ENCODE results near the gene SYCP3.

SYCP3 gene

DNA sequence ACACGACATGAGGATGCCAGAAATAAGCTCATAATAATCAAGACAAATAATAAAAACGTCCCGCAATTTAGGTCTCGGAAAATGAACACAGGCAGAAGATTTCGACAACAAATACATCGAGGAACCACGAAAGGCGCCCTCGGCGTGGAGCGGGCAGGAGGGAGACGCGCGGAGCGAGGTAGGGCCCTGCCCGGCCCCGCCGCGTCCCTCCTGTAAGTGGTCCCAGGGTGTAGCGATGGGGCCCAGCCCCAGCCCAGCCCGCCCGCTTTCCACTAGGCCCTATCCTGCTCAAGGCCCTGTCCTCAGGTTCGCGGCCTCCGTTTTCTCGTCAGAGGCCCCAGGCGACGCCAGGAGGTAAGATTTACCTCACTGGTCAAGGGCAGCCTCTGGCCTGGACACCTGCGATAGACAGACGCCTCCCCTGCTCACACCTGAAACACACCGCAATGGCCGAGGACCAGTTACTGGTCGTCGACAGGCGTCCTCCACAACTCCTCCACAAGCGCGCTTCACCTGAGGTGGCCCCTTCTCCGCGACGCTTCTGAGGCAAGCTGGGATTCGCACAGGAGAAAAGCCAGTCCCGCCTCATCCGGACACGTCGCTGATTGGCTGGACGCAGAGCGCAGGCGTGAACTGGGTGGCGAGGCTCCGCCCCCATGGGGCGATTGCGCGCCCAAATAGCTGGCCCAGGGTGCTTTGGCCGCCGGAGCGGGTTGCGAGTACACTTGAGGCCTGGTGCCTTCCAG is at the start of gene SYCP3:
SYCP3 (minus strand) TSS at position 543 of the 746 bp plus-strand sequence. CDS start 1,527 bp downstream, outside the sequence.
- no peaks in the 10 kb centered on the region for H4K20me1 ChIP-seq
- peaks cover 24% of the 10 kb centered on the region for H3K4me1 ChIP-seq
- H3K4me2 ChIP-seq, result no peak within 1 kb of the TSS
- no peak within 1 kb of the TSS for H3K4me3 ChIP-seq
- no peak within 1 kb of the TSS for H3K27ac ChIP-seq
- no peak for TF ChIP-seq Cebpa-rat (IDR thresholded peaks at IDR 0.05)
- peaks cover 12% of the 10 kb centered on the region; the same call in 1 of the 2 replicates for H3K9me3 ChIP-seq
- peaks cover 26% of the 10 kb centered on the region for H3K36me3 ChIP-seq
- H3K27me3 ChIP-seq, result no peaks in the 10 kb centered on the region
- H3K9ac ChIP-seq, result no peak within 1 kb of the TSS

DNA sequence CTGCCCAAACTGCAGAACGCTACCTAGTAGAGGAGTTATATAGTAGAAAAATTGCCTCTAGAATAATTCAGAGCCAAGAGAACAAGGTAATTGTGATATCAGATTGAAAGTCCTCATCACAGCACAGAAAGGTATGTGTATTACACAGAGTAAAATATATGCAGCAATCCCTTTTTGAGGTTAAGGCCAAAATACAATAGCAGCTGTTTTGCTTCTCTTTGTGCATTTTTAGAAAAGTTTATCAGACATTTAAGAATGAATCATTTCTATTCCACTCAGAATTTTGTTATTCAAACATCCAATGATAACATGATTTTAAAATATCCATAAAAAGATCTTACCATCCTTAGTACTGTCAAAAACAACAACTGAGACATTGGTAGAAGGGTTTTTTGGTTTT is 46.4 kb upstream of the SYCP3 start:
- Histone ChIP-seq H3K4me3 (no peak overlapping the region), H3K9me3 (no peaks in the 10 kb centered on the region), H3K9ac (no peak overlapping the region), H4K20me1 (no peaks in the 10 kb centered on the region), H3K4me1 (peaks cover 20% of the 10 kb centered on the region), H3K27me3 (no peaks in the 10 kb centered on the region), H3K4me2 (no peak overlapping the region), H3K27ac (no peak overlapping the region), H3K36me3 (peaks cover 7% of the 10 kb centered on the region)
- TF ChIP-seq Cebpa-rat (IDR thresholded peaks at IDR 0.05), result no peak

DNA sequence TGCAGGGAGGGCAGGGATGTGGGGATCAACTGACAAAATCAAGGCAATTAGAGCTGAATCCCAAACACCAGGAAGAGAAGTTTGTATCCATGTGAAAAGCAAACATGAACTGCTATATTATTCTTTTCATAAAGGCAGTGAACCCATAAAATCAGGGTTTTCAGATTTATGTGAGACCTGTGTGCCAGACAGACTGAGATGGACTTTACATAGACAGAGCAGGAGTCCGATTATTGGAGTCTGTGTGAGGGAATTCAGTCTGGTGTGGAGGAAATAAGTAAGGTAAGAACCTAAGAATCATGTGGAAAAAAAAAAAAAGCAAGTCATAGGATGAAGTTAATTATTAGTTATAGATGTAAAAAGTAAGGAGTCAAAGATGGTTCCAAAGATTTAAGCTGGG is 45.1 kb upstream of the SYCP3 start:
- Histone ChIP-seq H3K4me3 (no peak overlapping the region), H4K20me1 (no peaks in the 10 kb centered on the region), H3K27ac (no peak overlapping the region), H3K4me1 (peaks cover 28% of the 10 kb centered on the region), H3K27me3 (no peaks in the 10 kb centered on the region), H3K9ac (no peak overlapping the region), H3K4me2 (no peak overlapping the region), H3K9me3 (no peaks in the 10 kb centered on the region), H3K36me3 (peaks cover 7% of the 10 kb centered on the region)
- TF ChIP-seq Cebpa-rat (IDR thresholded peaks at IDR 0.05), result no peak

DNA sequence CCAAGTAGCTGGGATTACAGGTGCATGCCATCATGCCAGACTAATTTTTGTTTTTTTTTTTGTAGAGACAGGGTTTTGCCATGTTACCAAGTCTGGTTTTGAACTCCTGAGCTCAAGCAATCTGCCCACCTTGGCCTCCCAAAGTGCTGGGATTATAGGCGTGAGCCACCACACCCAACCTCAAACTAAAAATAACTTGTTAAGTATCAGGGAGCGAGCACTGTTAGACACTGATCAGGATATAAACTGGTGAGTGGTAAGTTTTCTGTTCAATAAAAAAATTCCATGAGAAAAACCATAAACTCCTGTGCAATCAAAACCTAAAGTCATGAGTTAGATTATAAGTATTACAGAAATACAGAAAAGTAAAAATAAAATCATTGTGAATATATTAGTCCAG is 44.6 kb upstream of the SYCP3 start:
- Histone ChIP-seq H3K9ac (no peak overlapping the region), H3K4me3 (no peak overlapping the region), H3K4me1 (peaks cover 28% of the 10 kb centered on the region), H3K27me3 (no peaks in the 10 kb centered on the region), H4K20me1 (no peaks in the 10 kb centered on the region), H3K27ac (no peak overlapping the region), H3K36me3 (0 out of 2 replicates have a peak, but pooled peaks cover 8% of the 10 kb centered on the region), H3K4me2 (peak overlapping the region; percentile 60), H3K9me3 (no peaks in the 10 kb centered on the region)
- no peak for TF ChIP-seq Cebpa-rat (IDR thresholded peaks at IDR 0.05)

DNA sequence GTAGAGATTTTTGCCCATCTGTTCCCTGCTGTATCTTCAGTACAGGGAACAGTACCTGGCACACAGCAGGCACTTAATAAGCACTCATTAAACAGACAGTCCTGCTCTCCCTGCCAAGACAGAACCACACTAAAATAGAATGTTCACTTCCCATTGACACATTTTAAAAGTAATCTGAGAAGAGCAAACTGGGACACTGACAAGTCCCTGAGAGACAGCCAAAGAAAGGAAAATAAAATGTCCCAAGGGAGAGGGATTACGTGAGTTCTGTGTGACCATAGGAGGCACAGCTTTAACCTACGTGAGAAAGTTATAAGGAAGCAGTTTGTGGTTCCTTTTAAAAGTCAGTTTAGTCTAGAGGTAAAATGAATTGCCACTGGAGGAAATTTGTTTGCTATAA is 43.9 kb upstream of the SYCP3 start:
- Histone ChIP-seq H3K4me3 (no peak overlapping the region), H3K4me1 (peaks cover 28% of the 10 kb centered on the region), H3K27me3 (no peaks in the 10 kb centered on the region), H3K9me3 (no peaks in the 10 kb centered on the region), H3K27ac (peak overlapping the region; percentile 23; the same call in 1 of the 2 replicates), H3K4me2 (peak overlapping the region; percentile 60), H3K9ac (peak overlapping the region; percentile 26; the same call in 1 of the 2 replicates), H4K20me1 (no peaks in the 10 kb centered on the region), H3K36me3 (0 out of 2 replicates have a peak, but pooled peaks cover 8% of the 10 kb centered on the region)
- TF ChIP-seq Cebpa-rat (IDR thresholded peaks at IDR 0.05), result no peak

DNA sequence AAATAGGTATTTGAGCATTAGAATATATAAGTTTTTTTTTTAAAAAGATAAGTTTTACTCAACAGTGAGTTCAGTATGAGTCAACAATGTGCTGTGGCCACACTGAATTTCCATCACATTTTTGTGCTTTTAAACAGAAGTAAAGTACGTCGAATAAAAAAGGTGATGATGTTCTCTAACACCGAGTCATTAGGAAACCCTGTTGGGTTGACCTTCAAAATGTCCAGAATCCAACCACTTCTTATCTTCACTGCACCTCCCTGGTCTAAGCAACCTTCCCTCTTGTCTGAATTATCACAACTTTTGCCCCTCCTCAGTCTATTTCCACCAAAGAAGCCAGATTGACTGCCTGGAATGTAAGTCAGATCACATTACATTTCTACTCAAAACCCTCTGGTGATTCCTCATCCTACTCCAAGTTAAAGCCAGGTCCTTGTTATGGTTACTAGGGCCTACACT is 43.0 kb upstream of the SYCP3 start:
- H3K9me3 ChIP-seq, result no peaks in the 10 kb centered on the region
- TF ChIP-seq Cebpa-rat (IDR thresholded peaks at IDR 0.05), result no peak
- no peaks in the 10 kb centered on the region for H3K27me3 ChIP-seq
- no peak overlapping the region for H3K4me3 ChIP-seq
- H4K20me1 ChIP-seq, result no peaks in the 10 kb centered on the region
- peaks cover 36% of the 10 kb centered on the region for H3K4me1 ChIP-seq
- 0 out of 2 replicates have a peak, but pooled peaks cover 8% of the 10 kb centered on the region for H3K36me3 ChIP-seq
- H3K27ac ChIP-seq, result no peak overlapping the region
- peak overlapping the region; percentile 60 for H3K4me2 ChIP-seq
- no peak overlapping the region for H3K9ac ChIP-seq

DNA sequence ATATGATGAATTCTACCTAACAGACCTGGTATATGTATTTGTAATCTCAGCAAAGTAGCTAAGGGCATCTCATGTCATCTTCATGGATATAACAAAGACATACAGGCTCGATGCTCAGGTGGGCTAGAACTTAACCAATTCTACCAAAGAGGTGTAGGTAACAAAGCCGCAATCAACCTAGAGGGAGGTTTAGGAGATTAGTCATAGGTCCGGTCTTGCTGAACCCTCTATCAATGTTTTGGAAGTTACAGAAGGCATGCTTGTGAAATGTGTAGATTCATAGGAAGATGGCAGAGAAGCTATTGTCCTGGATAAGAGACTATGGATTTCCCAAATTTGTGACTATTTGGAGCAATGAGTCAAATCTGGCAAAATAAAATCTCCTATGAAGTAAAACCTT is 42.6 kb upstream of the SYCP3 start:
- Histone ChIP-seq H3K4me1 (peaks cover 40% of the 10 kb centered on the region), H3K36me3 (0 out of 2 replicates have a peak, but pooled peaks cover 8% of the 10 kb centered on the region), H4K20me1 (no peaks in the 10 kb centered on the region), H3K27me3 (no peaks in the 10 kb centered on the region), H3K27ac (no peak overlapping the region), H3K9me3 (no peaks in the 10 kb centered on the region), H3K9ac (no peak overlapping the region), H3K4me3 (no peak overlapping the region), H3K4me2 (no peak overlapping the region)
- no peak for TF ChIP-seq Cebpa-rat (IDR thresholded peaks at IDR 0.05)

DNA sequence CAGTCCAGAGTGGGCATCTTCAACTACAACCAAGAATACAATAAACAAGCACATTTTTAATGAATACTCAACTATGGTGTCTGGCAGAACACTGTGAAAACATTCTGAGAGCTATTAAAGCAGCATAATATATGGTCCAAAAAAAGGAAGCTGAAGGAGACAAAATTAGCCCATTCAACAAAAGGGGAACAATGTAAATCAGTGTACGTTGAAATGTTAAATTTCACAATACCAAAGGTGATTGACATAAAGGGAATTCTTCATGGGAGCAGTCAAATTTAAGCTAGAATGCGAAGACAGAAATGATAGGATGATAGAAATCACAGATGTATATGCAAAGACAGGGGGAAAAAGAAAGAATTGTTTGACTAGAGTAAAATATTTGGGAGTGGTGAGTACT is 41.3 kb upstream of the SYCP3 start:
- Histone ChIP-seq H3K4me1 (peaks cover 53% of the 10 kb centered on the region), H3K4me3 (no peak overlapping the region), H3K9me3 (no peaks in the 10 kb centered on the region), H3K27me3 (no peaks in the 10 kb centered on the region), H4K20me1 (no peaks in the 10 kb centered on the region), H3K36me3 (0 out of 2 replicates have a peak, but pooled peaks cover 8% of the 10 kb centered on the region), H3K27ac (no peak overlapping the region), H3K9ac (no peak overlapping the region), H3K4me2 (peak overlapping the region; percentile 4; the same call in 1 of the 2 replicates)
- TF ChIP-seq Cebpa-rat (IDR thresholded peaks at IDR 0.05), result no peak

DNA sequence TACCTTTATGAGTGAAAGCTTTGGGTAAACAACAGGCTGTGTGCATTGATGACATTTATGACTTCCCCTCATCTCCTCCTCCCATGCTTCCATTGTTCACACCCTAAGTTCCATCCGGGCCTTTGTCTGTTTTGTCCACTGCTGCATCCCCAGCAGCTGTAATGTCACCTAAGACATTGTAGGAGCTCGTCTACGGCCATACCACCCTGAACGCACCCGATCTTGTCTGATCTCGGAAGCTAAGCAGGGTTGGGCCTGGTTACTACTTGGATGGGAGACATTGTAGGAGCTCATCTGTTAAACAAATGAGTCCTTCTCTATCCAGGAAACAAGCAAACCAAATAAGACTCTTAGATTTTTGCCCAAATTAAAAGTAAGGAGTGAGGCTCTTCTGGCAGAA is 40.4 kb upstream of the SYCP3 start:
- Histone ChIP-seq H3K36me3 (0 out of 2 replicates have a peak, but pooled peaks cover 8% of the 10 kb centered on the region), H3K9me3 (no peaks in the 10 kb centered on the region), H3K9ac (no peak overlapping the region), H3K4me2 (no peak overlapping the region), H3K27ac (no peak overlapping the region), H4K20me1 (no peaks in the 10 kb centered on the region), H3K4me1 (peaks cover 62% of the 10 kb centered on the region), H3K4me3 (no peak overlapping the region), H3K27me3 (no peaks in the 10 kb centered on the region)
- TF ChIP-seq Cebpa-rat (IDR thresholded peaks at IDR 0.05), result no peak

DNA sequence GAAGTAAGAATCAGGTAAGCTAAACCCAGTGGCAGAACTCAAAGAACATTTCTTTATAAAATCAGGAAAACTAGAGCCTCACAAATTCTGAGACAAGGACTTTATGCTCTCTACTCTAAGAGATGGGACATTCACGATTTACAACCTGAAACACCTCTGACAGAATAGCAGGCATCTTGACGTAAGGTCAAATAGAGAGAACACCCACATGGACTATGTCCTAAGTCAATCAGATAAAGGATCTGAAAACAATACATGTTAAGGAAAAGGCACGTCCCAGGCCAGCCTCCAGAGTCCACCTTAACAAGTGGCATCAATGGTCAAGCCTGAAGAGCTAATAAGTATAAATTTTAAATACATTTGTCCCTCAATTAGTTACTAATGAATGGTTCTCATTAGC is 39.9 kb upstream of the SYCP3 start:
- Histone ChIP-seq H3K36me3 (0 out of 2 replicates have a peak, but pooled peaks cover 8% of the 10 kb centered on the region), H4K20me1 (no peaks in the 10 kb centered on the region), H3K4me1 (peaks cover 63% of the 10 kb centered on the region), H3K9me3 (no peaks in the 10 kb centered on the region), H3K9ac (no peak overlapping the region), H3K4me3 (no peak overlapping the region), H3K27ac (no peak overlapping the region), H3K27me3 (no peaks in the 10 kb centered on the region), H3K4me2 (no peak overlapping the region)
- TF ChIP-seq Cebpa-rat (IDR thresholded peaks at IDR 0.05), result no peak

All from BLaER1 (cell line).